Esophagus squamous epithelium (tissue), 4 donors: Measurements from ENCODE around the gene ADAR.

Experiments used
- POLR2A ChIP-seq, 4 donors: fragments of 450-650 bp; IDR thresholded peaks; one replicate each; pipeline ENCODE4 v1.6.1; 2017; ENCODE audit warnings: antibody characterized with exemption in 4 of 4, mild to moderate bottlenecking in 4 of 4, moderate library complexity in 3 of 4
- TF ChIP-seq, protein P1 (sequence below), 6 experiments: fragments of 450-650 bp in 4 of 6; fragments of 200-600 bp in 2 of 6; sonication (generic) in 2 of 6; IDR thresholded peaks; one replicate each; pipeline ENCODE4 v1.5.1; 2016 to 2019; ENCODE audit warnings: antibody characterized with exemption in 6 of 6, mild to moderate bottlenecking in 4 of 6, moderate library complexity in 4 of 6

DNA sequence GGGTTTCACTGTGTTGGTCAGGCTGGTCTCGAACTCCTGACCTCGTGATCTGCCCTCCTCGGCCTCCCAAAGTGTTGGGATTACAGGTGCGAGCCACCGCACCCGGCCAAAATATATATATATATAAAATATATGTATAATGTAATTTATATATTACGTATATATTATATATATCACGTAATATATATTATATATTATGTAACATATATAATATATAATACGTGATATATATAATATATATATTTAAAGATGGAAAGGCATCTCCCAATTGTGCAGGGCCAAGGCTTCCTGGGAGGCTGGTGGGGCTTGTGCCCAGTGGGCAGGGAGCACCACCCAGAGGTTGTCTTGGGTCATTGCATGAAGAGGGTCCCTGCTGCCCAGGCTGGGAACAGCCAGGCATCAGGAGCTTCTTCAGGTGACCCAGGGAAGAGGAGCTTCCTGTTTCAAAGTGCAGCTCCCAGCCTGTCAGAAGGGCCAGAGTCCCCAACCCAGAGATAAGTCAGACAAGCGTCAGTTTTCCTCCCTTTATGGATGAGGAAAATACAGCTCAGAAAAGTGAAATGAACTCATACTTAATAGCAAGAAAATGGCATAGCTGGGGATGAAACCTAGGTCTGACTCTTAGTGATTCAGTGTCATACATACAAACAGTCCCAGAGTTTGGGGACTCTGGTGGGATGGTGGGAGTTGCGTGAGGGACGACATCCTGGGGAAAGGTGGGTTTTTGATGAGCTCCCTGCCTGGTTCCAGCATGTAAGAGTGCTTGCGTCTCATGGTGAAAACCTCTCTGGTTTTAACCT is 61.5 kb downstream of the ADAR start:
- TF ChIP-seq, protein P1, sequence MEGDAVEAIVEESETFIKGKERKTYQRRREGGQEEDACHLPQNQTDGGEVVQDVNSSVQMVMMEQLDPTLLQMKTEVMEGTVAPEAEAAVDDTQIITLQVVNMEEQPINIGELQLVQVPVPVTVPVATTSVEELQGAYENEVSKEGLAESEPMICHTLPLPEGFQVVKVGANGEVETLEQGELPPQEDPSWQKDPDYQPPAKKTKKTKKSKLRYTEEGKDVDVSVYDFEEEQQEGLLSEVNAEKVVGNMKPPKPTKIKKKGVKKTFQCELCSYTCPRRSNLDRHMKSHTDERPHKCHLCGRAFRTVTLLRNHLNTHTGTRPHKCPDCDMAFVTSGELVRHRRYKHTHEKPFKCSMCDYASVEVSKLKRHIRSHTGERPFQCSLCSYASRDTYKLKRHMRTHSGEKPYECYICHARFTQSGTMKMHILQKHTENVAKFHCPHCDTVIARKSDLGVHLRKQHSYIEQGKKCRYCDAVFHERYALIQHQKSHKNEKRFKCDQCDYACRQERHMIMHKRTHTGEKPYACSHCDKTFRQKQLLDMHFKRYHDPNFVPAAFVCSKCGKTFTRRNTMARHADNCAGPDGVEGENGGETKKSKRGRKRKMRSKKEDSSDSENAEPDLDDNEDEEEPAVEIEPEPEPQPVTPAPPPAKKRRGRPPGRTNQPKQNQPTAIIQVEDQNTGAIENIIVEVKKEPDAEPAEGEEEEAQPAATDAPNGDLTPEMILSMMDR (IDR thresholded peaks at IDR 0.05) = peak in 5 of 6 experiments; percentile 45 to 70 (median 69)
- no peak for TF ChIP-seq POLR2A (IDR thresholded peaks at IDR 0.05)
